ENCODE results near the gene MEF2C.

DNA sequence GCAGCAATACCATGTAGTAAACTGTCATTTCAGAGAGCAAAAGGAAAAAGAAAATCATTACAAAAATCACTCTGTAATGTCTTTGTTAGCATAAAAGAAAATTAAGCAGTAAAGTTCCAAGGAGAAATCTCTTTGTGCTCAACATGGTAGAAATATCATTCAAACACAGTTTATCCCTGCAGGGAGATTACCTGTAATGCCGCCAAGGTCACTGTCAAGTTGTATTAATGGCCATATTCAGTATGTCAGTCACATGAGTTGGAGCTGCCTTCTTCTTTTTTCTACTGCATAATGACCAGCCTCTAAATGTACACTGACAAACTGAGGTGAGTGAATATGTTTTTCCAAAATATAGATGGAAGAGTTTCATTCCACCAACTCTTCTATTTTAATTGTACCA is 36.5 kb downstream of the MEF2C start:
- TF ChIP-seq, protein P1, sequence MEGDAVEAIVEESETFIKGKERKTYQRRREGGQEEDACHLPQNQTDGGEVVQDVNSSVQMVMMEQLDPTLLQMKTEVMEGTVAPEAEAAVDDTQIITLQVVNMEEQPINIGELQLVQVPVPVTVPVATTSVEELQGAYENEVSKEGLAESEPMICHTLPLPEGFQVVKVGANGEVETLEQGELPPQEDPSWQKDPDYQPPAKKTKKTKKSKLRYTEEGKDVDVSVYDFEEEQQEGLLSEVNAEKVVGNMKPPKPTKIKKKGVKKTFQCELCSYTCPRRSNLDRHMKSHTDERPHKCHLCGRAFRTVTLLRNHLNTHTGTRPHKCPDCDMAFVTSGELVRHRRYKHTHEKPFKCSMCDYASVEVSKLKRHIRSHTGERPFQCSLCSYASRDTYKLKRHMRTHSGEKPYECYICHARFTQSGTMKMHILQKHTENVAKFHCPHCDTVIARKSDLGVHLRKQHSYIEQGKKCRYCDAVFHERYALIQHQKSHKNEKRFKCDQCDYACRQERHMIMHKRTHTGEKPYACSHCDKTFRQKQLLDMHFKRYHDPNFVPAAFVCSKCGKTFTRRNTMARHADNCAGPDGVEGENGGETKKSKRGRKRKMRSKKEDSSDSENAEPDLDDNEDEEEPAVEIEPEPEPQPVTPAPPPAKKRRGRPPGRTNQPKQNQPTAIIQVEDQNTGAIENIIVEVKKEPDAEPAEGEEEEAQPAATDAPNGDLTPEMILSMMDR (IDR thresholded peaks at IDR 0.05; ENCODE audit: low read depth, low read length, poor library complexity, severe bottlenecking): no peak
- no peak for TF ChIP-seq EZH2phosphoT487 (IDR thresholded peaks at IDR 0.05; ENCODE audit: borderline replicate concordance, low read length)

Measured in DOHH2 (cell line).